NCI-H345 treated with DMSO at 0.1 percent for 48 hours (cell line): ENCODE results near the gene MAPK12.

Source experiments
- DNase-seq: peaks from one replicate; lab custom pipeline; 2025; ENCODE audit not compliant: unreplicated experiment; lab: John Stamatoyannopoulos, UW

Gene MAPK12

GRCh38 chr22:50299785-50300619 lies 38.5 kb upstream of the MAPK12 start:
- no peak for DNase-seq

GRCh38 chr22:50298937-50299784 lies 37.7 kb upstream of the MAPK12 start:
- DNase-seq: no peak

GRCh38 chr22:50298266-50298637 lies 36.8 kb upstream of the MAPK12 start:
- DNase-seq: no peak

DNA sequence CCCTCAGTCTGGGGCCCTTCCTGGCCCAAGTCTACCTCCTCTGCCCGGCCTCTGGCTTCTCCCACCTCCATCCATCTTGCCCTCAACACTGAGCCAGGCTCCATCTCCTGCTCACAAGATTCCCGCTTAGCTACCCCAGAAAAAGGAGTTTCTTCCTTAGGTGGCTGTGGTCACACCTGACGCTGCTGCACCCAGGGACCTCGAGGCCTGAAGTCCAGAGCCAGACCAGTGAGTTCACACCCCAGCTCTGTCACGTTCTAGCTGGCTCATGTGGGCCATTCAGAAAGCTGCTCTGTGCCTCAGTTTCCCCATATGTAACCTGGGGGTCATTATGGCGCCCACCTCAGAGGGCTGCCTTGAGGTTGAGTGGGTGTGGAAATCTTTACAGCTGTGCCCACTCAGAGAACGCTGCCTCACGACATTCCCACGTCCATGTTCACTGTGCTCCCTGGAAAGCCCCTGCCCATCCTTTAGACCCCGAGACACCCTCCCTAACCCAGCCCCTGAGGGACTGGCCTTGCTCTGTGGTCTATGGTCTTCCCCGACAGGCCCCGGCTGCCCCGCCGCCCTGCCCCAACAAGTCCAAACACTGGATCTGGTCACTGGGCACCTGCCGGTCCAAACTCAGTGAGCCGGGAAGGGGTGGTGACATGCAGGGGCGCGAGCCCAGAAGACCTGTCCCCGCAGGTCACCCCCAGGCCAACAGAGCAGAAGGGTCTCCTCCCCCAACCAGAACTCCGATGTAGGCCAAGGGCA lies 36.2 kb upstream of the MAPK12 start:
- no peak for DNase-seq

DNA sequence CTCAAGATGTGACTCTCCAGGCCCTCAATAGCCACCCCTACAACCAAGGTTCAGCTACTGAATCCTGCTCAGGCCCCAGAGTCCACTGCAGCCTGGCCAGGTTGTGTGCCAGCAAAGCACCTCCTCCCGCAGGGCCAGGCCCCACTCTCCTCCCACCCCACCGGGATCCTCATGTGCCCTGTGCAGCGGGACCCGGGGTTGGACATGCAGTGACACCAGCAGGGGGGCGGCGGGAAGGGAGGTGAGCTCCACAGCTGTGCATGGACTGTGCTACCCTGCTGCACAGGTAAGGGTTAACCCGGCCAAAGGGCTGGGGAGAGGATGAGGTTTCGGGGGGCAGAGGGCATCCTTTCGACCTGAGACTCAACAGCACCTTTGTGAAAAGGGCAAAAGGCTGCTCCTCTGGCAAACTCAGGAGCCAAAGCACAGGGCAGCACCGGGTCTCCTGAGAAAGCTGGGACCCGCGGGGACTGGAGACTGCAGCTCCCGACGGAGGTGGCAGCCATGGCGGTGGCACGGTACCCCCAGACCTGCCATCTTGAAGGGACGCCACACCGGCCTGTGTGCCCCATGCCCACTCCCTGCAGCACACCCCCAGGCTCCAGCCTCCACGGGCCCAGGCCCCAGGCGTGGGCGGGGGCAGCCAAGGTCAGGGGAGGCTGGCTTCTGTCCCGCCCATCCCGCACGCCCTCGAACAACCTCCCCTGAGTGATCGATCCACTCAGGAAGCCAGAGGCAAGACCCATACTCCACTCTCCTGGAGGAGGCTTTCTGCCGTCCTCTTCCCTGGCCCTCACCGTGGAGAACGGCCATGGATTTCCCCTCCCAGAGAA lies 35.4 kb upstream of the MAPK12 start:
- no peak for DNase-seq

DNA sequence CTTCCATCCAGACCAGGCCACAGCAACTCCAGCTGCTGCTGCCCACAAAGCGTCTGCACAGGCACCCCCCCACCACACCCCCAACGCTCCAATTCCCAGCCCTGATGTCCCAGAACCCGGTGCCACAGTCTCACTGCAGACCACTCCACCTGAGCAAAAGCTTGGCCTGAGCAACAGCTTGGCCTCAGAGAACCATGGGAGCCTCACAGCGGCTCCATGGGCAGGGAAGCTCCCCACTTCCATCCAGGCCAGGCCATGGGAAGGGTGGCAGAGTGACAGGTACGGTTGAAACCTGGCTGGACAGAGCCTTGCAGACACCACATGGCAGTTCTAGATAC lies 32.8 kb upstream of the MAPK12 start:
- no peak for DNase-seq

- no peak for DNase-seq
These were observed 32.2 kb upstream of the MAPK12 start for GRCh38 chr22:50293441-50294318.

DNA sequence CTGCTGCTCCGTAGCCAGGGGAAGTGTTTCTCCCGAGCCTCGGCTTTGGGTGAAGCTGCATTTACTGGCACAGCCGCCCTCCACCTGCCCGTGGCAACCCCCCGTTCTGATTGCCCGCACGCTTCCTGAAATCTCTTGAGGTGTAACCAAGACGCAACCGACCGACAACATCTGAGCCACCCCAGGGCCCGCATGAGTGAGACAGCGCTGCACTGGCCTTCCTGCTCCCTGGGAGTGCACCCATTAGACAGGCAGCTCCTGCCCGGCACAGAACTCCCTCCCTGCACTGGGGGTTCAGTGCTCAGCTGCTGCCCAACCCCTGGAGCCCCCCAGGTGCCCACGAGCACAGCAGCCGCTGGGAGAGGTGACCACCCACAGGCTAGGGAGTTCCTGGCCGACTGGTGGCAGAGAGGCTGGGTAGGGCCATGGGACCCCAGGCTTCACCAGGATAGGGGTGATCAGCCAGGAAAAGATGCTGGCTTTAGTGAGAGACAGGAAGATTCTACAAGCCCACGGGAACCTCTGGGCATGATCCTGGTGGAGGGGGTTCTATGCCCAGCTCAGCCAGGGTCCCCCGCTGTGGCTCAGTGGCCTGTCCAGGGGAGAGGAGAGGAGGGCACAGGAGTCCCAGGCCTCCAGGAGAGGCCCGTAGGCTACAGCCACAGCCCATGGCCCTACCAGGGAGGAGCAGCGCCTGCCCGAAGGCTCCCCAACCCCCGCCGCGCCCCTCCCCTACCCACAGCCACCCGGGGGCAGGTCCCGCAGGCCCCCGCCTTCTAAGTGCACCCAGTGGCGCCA lies 31.4 kb upstream of the MAPK12 start:
- no peak for DNase-seq

- DNase-seq: no peak
These were observed 28.6 kb upstream of the MAPK12 start for GRCh38 chr22:50289942-50290630.

DNA sequence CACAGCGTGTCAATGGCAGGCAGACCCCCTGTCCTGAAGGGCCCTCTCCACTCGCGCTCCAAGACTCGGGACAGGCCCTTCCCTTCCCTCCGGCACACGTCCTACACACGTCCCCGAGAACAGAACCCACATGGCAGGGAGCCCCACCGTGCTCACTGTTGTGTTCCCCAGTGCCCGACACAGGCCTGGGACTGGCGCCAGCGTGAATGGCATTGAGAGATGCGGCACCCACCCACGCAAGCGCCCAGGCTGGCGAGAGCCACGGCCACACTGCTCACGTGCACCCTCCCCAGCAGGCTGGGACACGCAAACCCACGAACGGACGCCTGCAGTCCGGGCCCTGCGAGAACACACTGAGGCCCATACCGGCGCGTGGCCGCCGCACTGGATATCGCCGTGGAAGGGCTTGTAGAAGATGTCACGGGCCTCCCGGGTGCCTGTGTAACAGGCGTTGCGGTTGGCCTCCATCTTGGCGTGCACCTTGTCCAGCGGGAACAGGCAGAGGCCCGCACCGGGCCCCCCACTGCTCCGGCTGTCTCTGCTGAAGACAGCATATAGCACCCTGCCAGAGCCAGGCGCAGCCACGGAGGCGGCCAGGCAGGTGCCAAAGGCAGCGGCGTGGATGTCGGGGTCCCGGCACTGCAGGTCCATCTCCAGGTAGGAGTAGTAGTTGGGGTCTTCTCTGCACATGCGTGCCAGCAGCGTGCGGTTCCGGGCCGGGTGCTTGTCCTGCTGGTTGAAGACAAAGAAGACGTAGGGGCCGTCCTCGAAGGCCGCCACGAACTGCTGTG lies 27.9 kb upstream of the MAPK12 start:
- DNase-seq: no peak

DNA sequence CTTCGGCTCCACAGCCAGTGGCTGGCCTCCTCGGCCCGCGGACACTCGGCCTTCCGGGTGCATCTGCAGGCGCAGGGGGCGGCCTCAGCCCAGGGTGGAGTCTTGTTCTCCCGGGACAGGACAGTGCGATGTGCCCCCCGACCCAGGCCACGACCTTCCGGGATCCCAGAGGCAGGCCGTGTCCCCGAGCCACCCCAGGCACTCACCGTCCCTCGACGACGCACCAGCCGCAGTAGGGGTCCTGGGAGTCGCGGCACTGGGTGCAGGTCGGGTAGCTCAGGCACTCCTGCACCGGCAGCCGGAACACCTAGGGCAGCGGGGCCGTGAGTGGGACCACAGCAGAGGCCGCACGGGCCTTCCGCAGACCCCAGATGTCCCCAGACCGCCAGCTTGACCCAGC lies 26.2 kb upstream of the MAPK12 start:
- no peak for DNase-seq

- no peak for DNase-seq
These were observed 25.3 kb upstream of the MAPK12 start for GRCh38 chr22:50286701-50287318.

GRCh38 chr22:50286275-50286674 lies 24.8 kb upstream of the MAPK12 start:
- DNase-seq: no peak

DNA sequence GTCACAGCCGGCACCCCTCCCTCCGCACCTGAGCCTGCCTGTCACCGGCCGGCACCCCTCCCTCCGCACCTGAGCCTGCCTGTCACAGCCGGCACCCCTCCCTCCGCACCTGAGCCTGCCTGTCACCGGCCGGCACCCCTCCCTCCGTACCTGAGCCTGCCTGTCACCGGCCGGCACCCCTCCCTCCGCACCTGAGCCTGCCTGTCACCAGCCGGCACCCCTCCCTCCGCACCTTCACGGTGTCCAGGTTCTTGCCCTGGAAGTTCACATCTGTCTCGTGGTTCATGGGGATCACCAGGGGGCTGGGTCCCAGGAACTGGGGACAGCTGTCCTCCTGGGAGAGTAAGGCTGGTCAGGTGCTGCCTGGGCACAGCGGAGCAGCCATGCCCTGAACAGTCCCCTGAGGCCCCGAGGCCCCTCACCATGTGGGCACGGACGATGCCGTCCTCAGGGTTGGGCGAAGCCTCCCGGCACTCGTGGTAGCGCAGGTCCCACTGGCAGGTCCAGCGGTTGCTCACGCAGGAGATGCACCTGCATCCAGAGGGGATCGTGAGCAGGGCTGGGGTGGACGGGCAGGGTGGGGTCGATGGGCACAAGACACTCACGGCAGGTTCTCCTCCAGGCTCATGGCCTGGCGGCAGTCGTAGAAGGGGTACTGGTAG lies 24.2 kb upstream of the MAPK12 start:
- DNase-seq: no peak

- no peak for DNase-seq
These were observed 23.0 kb upstream of the MAPK12 start for GRCh38 chr22:50284479-50284878.

DNA sequence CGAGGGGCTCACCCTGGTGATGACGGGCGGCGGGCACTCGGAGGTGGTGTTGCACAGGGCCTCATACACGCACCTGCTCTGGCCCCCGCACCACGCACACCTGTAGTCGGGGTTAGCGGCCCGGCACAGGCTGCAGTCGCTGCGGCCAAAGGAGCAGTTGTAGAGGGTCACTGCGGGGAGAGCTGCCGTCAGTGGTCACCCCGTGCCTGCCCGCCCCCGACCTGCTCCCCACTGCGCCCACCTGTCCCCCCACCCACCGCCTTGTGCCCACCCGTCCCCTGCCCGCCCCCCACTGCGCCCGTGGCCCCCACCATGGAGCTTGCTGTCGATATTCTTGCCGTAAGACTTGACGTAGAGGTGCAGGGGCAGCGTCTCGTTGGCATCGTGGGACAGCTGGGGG lies 22.3 kb upstream of the MAPK12 start:
- DNase-seq: no peak
